ENCODE data around the gene IQCK. TPM values are rescaled to one million over a fixed set of nuclear protein-coding genes. Genes with fewer than 3 reads are reported as not detected.

IQCK gene
- total RNA-seq, 1 donor from 2014 or later: 9.2 TPM

GRCh38 chr16:19859166-19859565, 141.1 kb downstream of the IQCK start:
- DNase-seq (ENCODE audit: low read depth, low spot score): no peak

- no peak for DNase-seq (ENCODE audit: low read depth, low spot score)
These were observed 141.5 kb downstream of the IQCK start for GRCh38 chr16:19859603-19860002.

GRCh38 chr16:19860166-19861041, 142.3 kb downstream of the IQCK start:
- DNase-seq (ENCODE audit: low read depth, low spot score): no peak

GRCh38 chr16:19861133-19861532, 143.1 kb downstream of the IQCK start:
- DNase-seq (ENCODE audit: low read depth, low spot score): no peak

- no peak for DNase-seq (ENCODE audit: low read depth, low spot score)
These were observed 143.8 kb downstream of the IQCK start for GRCh38 chr16:19861811-19862327.

- no peak for DNase-seq (ENCODE audit: low read depth, low spot score)
These were observed 145.9 kb downstream of the IQCK start for GRCh38 chr16:19863990-19864389.

DNA sequence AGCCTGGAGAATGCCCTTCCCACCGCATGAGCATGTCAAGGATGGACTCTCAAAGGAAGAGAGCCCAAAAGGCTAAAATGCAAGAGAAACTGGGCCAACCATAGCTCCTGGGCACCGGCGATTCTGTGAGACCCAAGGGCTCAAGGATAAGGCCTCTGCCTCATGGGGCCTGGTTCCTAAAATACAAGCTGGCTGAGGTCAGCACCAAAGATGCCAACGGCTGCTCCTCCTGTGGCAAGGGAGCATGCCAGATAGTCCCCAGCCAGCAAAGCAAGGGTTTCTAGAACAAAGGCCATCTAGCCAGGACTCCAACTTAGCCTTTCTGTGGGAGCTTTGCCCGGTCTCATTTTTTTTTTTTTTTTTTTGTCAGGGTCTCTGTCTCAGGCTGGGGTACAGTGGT, 146.5 kb downstream of the IQCK start:
- DNase-seq (ENCODE audit: low read depth, low spot score): no peak

GRCh38 chr16:19868421-19868820, 150.3 kb downstream of the IQCK start:
- no peak for DNase-seq (ENCODE audit: low read depth, low spot score)

GRCh38 chr16:19871721-19872120, 153.7 kb downstream of the IQCK start:
- DNase-seq (ENCODE audit: low read depth, low spot score): no peak

- no peak for DNase-seq (ENCODE audit: low read depth, low spot score)
These were observed 154.2 kb downstream of the IQCK start for GRCh38 chr16:19872179-19872863.

GRCh38 chr16:19872935-19873334, 154.9 kb downstream of the IQCK start:
- DNase-seq (ENCODE audit: low read depth, low spot score): no peak

DNA sequence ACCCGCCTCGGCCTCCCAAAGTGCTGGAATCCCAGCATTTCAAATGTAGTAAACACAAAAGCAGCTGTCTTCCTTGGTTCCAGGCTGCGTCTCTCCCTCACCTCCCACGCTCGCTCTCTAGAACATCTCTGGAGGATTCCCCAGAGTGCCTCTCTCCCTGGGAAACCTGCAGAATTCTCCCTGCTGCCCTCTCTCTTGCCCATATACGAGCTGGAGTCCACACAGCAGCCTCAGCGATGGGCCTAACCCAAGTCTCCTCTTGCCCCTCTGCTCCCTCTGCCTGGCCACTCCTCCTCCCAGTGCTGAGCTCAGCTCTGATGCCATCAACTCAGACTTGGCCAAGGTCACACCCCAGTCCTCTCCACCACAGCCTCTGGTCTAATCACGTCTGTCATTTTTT, 156.0 kb downstream of the IQCK start:
- DNase-seq (ENCODE audit: low read depth, low spot score): no peak

GRCh38 chr16:19874851-19875546, 156.9 kb downstream of the IQCK start:
- no peak for DNase-seq (ENCODE audit: low read depth, low spot score)

- no peak for DNase-seq (ENCODE audit: low read depth, low spot score)
These were observed 157.8 kb downstream of the IQCK start for GRCh38 chr16:19875900-19876299.

DNA sequence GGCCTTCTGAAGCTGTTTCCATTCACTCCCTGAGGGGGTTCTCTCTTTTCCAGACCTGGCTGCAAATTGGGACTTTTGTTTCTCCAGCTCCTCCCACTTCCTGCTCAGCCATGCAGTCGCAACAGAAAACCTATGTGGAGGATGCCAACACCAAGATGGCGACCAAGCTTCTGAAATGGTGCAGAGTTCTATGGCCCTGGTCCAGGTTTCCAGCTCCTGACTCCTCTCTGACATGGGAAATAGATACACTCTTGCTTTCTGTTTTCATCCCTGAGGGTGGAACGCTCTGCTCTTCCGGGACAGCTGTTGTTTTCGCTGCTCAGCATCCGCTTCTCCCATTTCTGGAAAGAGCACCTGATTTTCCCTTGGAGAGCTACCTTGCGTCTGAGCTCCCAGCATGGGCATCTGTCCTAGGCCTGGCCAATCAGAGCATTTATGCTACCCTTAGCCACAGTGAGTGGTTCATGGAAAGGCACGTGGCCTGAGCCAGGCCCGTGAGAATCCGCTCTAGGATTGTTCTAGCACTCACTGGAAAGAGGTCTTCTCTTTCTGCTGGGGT, 158.5 kb downstream of the IQCK start:
- no peak for DNase-seq (ENCODE audit: low read depth, low spot score)

DNA sequence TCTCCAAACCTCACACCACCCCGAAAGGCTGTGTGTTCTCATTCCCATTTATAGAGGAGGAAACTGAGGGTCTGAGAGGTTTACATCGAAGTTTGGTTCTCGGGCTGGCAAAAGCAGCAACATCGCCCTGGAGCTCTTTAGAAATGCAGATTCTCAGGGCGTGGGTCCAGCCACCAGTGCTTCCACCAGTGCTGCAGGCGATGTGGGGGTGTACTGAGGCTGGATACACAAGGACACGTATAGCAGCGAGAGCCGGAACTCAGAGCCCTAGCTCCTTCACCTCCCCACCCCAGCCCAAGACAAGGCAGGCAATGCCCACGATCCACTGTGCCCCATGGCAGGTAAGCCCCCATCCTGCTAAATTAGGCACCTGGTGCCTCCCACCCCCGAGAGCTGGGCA, 160.7 kb downstream of the IQCK start:
- no peak for DNase-seq (ENCODE audit: low read depth, low spot score)

- DNase-seq (ENCODE audit: low read depth, low spot score): no peak
These were observed 161.2 kb downstream of the IQCK start for GRCh38 chr16:19879241-19879792.

DNA sequence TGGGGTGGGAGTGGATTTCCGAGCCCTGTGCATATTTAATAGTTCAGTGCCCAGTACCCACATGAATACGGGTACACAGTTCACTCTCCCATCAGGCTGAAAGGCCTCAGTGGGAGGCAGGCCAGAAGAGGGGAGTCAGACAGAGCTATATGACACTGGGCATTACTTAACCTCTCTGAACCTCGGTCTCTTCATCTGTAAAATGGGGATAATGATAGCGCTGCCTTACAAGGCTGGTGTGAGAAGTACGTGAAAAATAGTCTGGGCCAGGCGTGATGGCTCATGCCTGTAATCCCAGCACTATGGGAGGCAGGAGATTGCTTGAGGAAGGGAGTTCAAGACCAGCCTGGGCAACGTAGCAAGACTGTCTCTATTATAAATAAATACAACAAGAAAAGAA, 163.0 kb downstream of the IQCK start:
- no peak for DNase-seq (ENCODE audit: low read depth, low spot score)

- no peak for DNase-seq (ENCODE audit: low read depth, low spot score)
These were observed 163.7 kb downstream of the IQCK start for GRCh38 chr16:19881783-19882182.

DNA sequence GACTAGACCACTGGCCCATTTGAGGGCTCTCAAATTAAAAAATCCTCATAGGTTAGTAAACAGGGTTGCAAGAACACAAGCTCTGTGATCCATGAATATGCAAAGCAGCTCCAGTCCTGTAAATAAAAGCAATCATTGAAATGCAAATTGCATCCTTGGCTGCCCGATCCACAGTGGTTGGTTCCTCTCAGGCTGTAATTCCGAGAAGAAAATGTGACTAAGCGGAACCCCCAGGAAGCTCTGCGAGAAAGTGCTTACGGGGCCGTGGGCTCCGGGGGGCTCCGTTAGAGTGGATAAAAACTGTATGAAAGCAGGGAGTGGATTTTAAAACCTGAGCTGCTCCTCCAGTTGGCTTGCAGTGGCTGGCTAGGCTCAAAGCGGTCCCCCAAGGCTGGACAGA, 164.1 kb downstream of the IQCK start:
- DNase-seq (ENCODE audit: low read depth, low spot score): no peak

GRCh38 chr16:19882646-19883045, 164.6 kb downstream of the IQCK start:
- no peak for DNase-seq (ENCODE audit: low read depth, low spot score)
